ENCODE data around the gene TMEM232.
"Not testable (repeated sequence)": the region's sequence is repeated elsewhere in the genome, so short reads cannot be mapped to it uniquely, and the experiment has no call there.

The TMEM232 gene

GRCh38 chr5:110625376-110625999 is 101.0 kb downstream of the TMEM232 start:
- no peak for DNase-seq (ENCODE audit: low read depth in 2 of 2)

GRCh38 chr5:110623874-110624273 is 102.6 kb downstream of the TMEM232 start:
- DNase-seq (ENCODE audit: low read depth in 2 of 2), result no peak

- DNase-seq (ENCODE audit: low read depth in 2 of 2), result no peak
Observed at GRCh38 chr5:110618941-110619340, 107.5 kb downstream of the TMEM232 start.

GRCh38 chr5:110616009-110616408 is 110.5 kb downstream of the TMEM232 start:
- no peak for DNase-seq (ENCODE audit: low read depth in 2 of 2)

GRCh38 chr5:110612794-110613247 is 113.7 kb downstream of the TMEM232 start:
- DNase-seq (ENCODE audit: low read depth in 2 of 2), result no peak

GRCh38 chr5:110611817-110612216 is 114.7 kb downstream of the TMEM232 start:
- no peak for DNase-seq (ENCODE audit: low read depth in 2 of 2)

GRCh38 chr5:110594866-110595265 is 131.6 kb downstream of the TMEM232 start:
- no peak for DNase-seq (ENCODE audit: low read depth in 2 of 2)

- no peak for DNase-seq (ENCODE audit: low read depth in 2 of 2)
Observed at GRCh38 chr5:110590187-110590586, 136.3 kb downstream of the TMEM232 start.

GRCh38 chr5:110588286-110588980 is 138.0 kb downstream of the TMEM232 start:
- no peak for DNase-seq (ENCODE audit: low read depth in 2 of 2)

GRCh38 chr5:110580625-110581024 is 145.8 kb downstream of the TMEM232 start:
- DNase-seq (ENCODE audit: low read depth in 2 of 2), result no peak

- no peak for DNase-seq (ENCODE audit: low read depth in 2 of 2)
Observed at GRCh38 chr5:110572729-110573128, 153.7 kb downstream of the TMEM232 start.

- DNase-seq (ENCODE audit: low read depth in 2 of 2), result no peak
Observed at GRCh38 chr5:110562191-110562590, 164.3 kb downstream of the TMEM232 start.

GRCh38 chr5:110561510-110561909 is 165.0 kb downstream of the TMEM232 start:
- DNase-seq (ENCODE audit: low read depth in 2 of 2), result no peak

- no peak for DNase-seq (ENCODE audit: low read depth in 2 of 2)
Observed at GRCh38 chr5:110549301-110549700, 177.2 kb downstream of the TMEM232 start.

GRCh38 chr5:110548171-110548570 is 178.3 kb downstream of the TMEM232 start:
- DNase-seq (ENCODE audit: low read depth in 2 of 2), result no peak

- DNase-seq (ENCODE audit: low read depth in 2 of 2), result no peak
Observed at GRCh38 chr5:110547495-110547894, 179.0 kb downstream of the TMEM232 start.

GRCh38 chr5:110545716-110546115 is 180.8 kb downstream of the TMEM232 start:
- no peak for DNase-seq (ENCODE audit: low read depth in 2 of 2)

GRCh38 chr5:110544603-110545002 is 181.9 kb downstream of the TMEM232 start:
- DNase-seq (ENCODE audit: low read depth in 2 of 2), result no peak

GRCh38 chr5:110542949-110543348 is 183.5 kb downstream of the TMEM232 start:
- DNase-seq (ENCODE audit: low read depth in 2 of 2), result no peak

- DNase-seq (ENCODE audit: low read depth in 2 of 2), result no peak
Observed at GRCh38 chr5:110536120-110537115, 190.1 kb downstream of the TMEM232 start.

- not testable (repeated sequence) for DNase-seq (ENCODE audit: low read depth in 2 of 2)
Observed at GRCh38 chr5:110535146-110535545, 191.3 kb downstream of the TMEM232 start.

GRCh38 chr5:110525762-110526161 is 200.7 kb downstream of the TMEM232 start:
- DNase-seq (ENCODE audit: low read depth in 2 of 2), result no peak
